Sciatic nerve (tissue), 1 donor: Measurements from ENCODE around the gene HEMK1. TPM values are rescaled to one million over a fixed set of nuclear protein-coding genes. Genes with fewer than 3 reads are reported as not detected.

ENCODE experiments used
- total RNA-seq: library from RNA; stranded (reverse); fragmentation: NEBNext Ultra II Directional; extraction: Animal tissue kit (Norgen Biotek cat#: 25700); gene quantifications from one replicate; pipeline ENCODE4 v1.2.1, GENCODE V29; 2021
- donor health status: DM: no; HTN: no; CAD: no.

HEMK1 gene
- total RNA-seq, 1 donor from 2014 or later: 21.3 TPM

Other genes starting within 250 kb of the HEMK1 start
- 48.8 TPM for gene HYAL2, start 246.8 kb upstream of the HEMK1 start, total RNA-seq
- gene TUSC2, start 241.3 kb upstream of the HEMK1 start, total RNA-seq: 17.7 TPM
- gene RASSF1, start 228.7 kb upstream of the HEMK1 start, total RNA-seq: 51.0 TPM
- gene ZMYND10, start 223.8 kb upstream of the HEMK1 start, total RNA-seq: 1.9 TPM
- 20.6 TPM for gene NPRL2, start 218.7 kb upstream of the HEMK1 start, total RNA-seq
- 10.1 TPM for gene CYB561D2, start 218.7 kb upstream of the HEMK1 start, total RNA-seq
- gene TMEM115, start 210.0 kb upstream of the HEMK1 start, total RNA-seq: 29.6 TPM
- gene CACNA2D2, start 65.9 kb upstream of the HEMK1 start, total RNA-seq: 1.8 TPM
- gene C3orf18, start 1.8 kb upstream of the HEMK1 start, total RNA-seq: 16.1 TPM
- gene CISH, start 42.3 kb downstream of the HEMK1 start, total RNA-seq: 10.6 TPM
- 19.5 TPM for gene MAPKAPK3, start 47.6 kb downstream of the HEMK1 start, total RNA-seq
- gene DOCK3, start 105.4 kb downstream of the HEMK1 start, total RNA-seq: 6.2 TPM